Suprapubic skin (tissue), 4 donors: ENCODE data around the gene TMEM242.

Experiments used
- CTCF ChIP-seq, 2 donors: fragments of 200-600 bp in 1 of 2; fragments of 450-650 bp in 1 of 2; sonication (generic) in 1 of 2; IDR thresholded peaks; one replicate each; pipeline ENCODE4 v1.5.1; 2016 to 2019; ENCODE audit warnings: antibody characterized with exemption in 2 of 2, mild to moderate bottlenecking in 1 of 2, moderate library complexity in 1 of 2
- EP300 ChIP-seq: sonication (generic); formaldehyde crosslinking; IDR thresholded peaks from one replicate; pipeline ENCODE4 v1.6.1; 2017; ENCODE audit warnings: antibody characterized with exemption
- POLR2A ChIP-seq, 2 donors: fragments of 450-650 bp; IDR thresholded peaks; one replicate each; pipeline ENCODE4 v1.6.1; 2017; ENCODE audit warnings: antibody characterized with exemption in 2 of 2, mild to moderate bottlenecking in 2 of 2, moderate library complexity in 2 of 2
- POLR2AphosphoS5 ChIP-seq, 3 donors: sonication (generic); formaldehyde crosslinking; IDR thresholded peaks; one replicate each; pipeline ENCODE4 v1.6.1; 2017; ENCODE audit warnings: antibody characterized with exemption in 3 of 3

- TF ChIP-seq CTCF (IDR thresholded peaks at IDR 0.05): no peak
- peak in 1 of 3 donors; percentile 39 for TF ChIP-seq POLR2AphosphoS5 (IDR thresholded peaks at IDR 0.05)
- no peak for TF ChIP-seq POLR2A (IDR thresholded peaks at IDR 0.05)
- TF ChIP-seq EP300: no peak
These were observed 6.2 kb downstream of the TMEM242 start for GRCh38 chr6:157316871-157317814.
